Measurements from ENCODE around the gene MAMSTR. TPM values are rescaled to one million over a fixed set of nuclear protein-coding genes. Genes with fewer than 3 reads are reported as not detected.

Gene MAMSTR
- total and polyA plus RNA-seq, 12 donors = 8.9 to 57.9 (median 26.4) TPM

DNA sequence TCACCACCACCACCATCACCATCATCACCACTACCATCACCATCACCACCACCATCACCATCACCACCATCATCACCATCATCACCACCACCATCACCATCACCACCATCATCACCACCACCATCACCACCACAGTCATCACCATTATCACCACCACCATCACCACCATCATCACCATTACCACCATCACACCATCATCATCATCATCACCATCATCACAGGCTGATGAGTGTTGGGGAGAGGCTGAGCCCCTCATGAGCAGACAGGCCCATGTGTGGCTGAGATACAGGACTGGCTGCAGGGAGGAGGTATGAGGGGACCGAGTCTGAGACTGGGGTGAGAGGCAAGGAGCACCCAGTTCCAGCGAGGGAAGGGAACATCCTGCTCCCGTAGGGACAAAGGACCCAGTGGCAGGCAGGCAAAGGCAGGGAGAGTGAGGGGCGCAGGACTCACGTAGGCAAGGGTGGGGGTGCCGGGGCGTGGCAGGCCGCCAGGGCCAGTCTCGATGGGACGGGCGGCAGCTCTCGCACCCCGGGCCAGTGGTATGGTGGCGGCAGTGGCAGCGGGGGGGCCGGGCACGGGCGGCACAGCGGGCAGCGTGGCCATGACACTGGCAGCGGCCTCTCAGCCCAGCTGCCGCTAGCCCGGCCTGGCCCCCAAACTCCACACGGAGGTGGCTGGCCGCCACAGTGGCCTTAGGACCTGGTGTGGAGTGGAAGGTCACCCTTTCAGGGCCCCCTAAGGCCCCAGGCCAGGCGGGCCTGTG is 49.4 kb downstream of the MAMSTR start:
- Histone ChIP-seq H3K36me3 (replicated peaks in 1 of 2) (no peaks in the 10 kb centered on the region), H3K27ac (no peak overlapping the region), H3K9me3 (replicated peaks in 1 of 3) (no peaks in the 10 kb centered on the region), H3K27me3 (no peaks in the 10 kb centered on the region), H3K4me3 (no peak overlapping the region), H3K4me1 (replicated peaks in 1 of 2) (peaks cover 0 to 3% of the 10 kb centered on the region in 2 donors)
- intact Hi-C loops (cut with DNase I) = loop anchor here (10.0 kb wide), 3 partner anchors 65 to 175 kb away; no protein-coding TSS in a partner anchor
- no peak for TF ChIP-seq POLR2A (IDR thresholded peaks at IDR 0.05)
- TF ChIP-seq, protein P1, sequence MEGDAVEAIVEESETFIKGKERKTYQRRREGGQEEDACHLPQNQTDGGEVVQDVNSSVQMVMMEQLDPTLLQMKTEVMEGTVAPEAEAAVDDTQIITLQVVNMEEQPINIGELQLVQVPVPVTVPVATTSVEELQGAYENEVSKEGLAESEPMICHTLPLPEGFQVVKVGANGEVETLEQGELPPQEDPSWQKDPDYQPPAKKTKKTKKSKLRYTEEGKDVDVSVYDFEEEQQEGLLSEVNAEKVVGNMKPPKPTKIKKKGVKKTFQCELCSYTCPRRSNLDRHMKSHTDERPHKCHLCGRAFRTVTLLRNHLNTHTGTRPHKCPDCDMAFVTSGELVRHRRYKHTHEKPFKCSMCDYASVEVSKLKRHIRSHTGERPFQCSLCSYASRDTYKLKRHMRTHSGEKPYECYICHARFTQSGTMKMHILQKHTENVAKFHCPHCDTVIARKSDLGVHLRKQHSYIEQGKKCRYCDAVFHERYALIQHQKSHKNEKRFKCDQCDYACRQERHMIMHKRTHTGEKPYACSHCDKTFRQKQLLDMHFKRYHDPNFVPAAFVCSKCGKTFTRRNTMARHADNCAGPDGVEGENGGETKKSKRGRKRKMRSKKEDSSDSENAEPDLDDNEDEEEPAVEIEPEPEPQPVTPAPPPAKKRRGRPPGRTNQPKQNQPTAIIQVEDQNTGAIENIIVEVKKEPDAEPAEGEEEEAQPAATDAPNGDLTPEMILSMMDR (IDR thresholded peaks at IDR 0.05) = no peak
- 83 to 96% (median 90%) methylated on average over 11 to 26 of the region's 26 CpGs for WGBS, 4 donors
- DNase-seq = no peak

DNA sequence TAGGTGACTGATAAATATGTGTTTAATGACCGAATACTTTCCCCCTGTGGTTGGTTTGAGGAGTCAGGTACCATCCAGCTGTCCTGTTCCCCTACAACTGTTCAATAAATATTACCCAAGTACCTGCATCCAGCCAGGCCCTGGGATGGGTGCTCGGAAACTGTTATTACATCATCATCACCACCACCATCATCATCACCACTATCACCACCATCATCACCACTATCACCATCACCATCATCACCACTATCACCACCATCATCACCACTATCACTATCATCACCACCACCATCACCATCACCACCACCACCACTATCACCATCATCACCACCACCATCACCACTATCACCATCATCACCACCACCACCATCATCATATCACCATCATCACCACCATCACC is 50.8 kb downstream of the MAMSTR start:
- DNase-seq = no peak
- Histone ChIP-seq H3K36me3 (replicated peaks in 1 of 2) (no peaks in the 10 kb centered on the region), H3K9me3 (replicated peaks in 1 of 3) (no peaks in the 10 kb centered on the region), H3K27me3 (no peaks in the 10 kb centered on the region), H3K4me3 (no peak overlapping the region), H3K27ac (no peak overlapping the region), H3K4me1 (replicated peaks in 1 of 2) (no peaks in the 10 kb centered on the region)
- 89 to 100% (median 95%) methylated on average over 2 of the region's 2 CpGs for WGBS, 4 donors
- no peak for TF ChIP-seq POLR2A (IDR thresholded peaks at IDR 0.05)
- TF ChIP-seq, protein P1 (IDR thresholded peaks at IDR 0.05) = no peak
- intact Hi-C loops (cut with DNase I) = no loop called here

- DNase-seq = peak in 5 of 7 donors; percentile 41 to 53 (median 47)
- no peak for TF ChIP-seq POLR2A (IDR thresholded peaks at IDR 0.05)
- TF ChIP-seq, protein P1 (IDR thresholded peaks at IDR 0.05) = no peak
- intact Hi-C loops (cut with DNase I) = no loop called here
- Histone ChIP-seq H3K36me3 (replicated peaks in 1 of 2) (no peaks in the 10 kb centered on the region), H3K4me1 (replicated peaks in 1 of 2) (no peaks in the 10 kb centered on the region), H3K9me3 (replicated peaks in 1 of 3) (no peaks in the 10 kb centered on the region), H3K27ac (no peak overlapping the region), H3K27me3 (no peaks in the 10 kb centered on the region), H3K4me3 (no peak overlapping the region)
- WGBS, 4 donors = 33 to 67% (median 46%) methylated on average over 2 to 3 of the region's 3 CpGs
Observed at GRCh38 chr19:48668332-48668731, 51.2 kb downstream of the MAMSTR start.

DNA sequence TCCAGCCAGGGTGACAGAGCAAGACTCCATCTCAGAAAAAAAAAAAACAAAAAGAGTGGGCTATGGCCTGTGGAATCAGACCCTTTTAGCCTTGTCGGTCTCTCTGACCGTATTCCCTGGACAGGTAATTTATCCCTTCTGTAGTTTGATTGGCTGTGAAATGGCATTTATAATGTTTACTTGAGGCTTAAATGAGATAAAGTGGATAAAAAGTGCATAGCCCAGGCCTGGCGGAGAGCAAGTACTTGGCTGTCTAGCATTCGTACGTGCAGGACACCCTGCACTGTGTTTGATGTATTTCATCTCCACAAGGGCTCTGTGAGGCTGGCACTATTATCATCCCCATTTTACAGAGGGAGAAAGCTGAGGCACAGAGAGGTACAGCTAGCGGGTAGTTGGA is 53.7 kb downstream of the MAMSTR start:
- 82 to 91% (median 88%) methylated on average over 5 to 6 of the region's 6 CpGs for WGBS, 4 donors
- intact Hi-C loops (cut with DNase I) = no loop called here
- TF ChIP-seq POLR2A (IDR thresholded peaks at IDR 0.05) = no peak
- TF ChIP-seq, protein P1 (IDR thresholded peaks at IDR 0.05) = no peak

More for the DNA sequence above, 53.7 kb downstream of the MAMSTR start:
- Histone ChIP-seq H3K36me3 (replicated peaks in 1 of 2) (no peaks in the 10 kb centered on the region), H3K4me1 (replicated peaks in 1 of 2) (peaks cover 0 to 6% of the 10 kb centered on the region in 2 donors), H3K27ac (no peak overlapping the region), H3K27me3 (no peaks in the 10 kb centered on the region), H3K4me3 (no peak overlapping the region), H3K9me3 (replicated peaks in 1 of 3) (no peaks in the 10 kb centered on the region)
- no peak for DNase-seq

All from adrenal gland (tissue), 12 donors.